Renal pelvis (tissue), 4 donors: ENCODE data around the gene OPN4. TPM values are rescaled to one million over a fixed set of nuclear protein-coding genes. Genes with fewer than 3 reads are reported as not detected.

ENCODE experiments used
- DNase-seq: peaks from one replicate; pipeline ENCODE4 v3.0.0-alpha.2; 2013
- polyA plus RNA-seq, 3 donors: library from polyadenylated mRNA; unstranded; fragments of 120-200 nt; gene quantifications; one replicate each; pipeline ENCODE4 v1.2.1, GENCODE V29; 2013; ENCODE audit not compliant: insufficient read length in 3 of 3

OPN4 gene
- polyA plus RNA-seq, 3 donors = not detected

- no peak for DNase-seq
Measured at GRCh38 chr10:86661161-86662025, 7.0 kb downstream of the OPN4 start.

- no peak for DNase-seq
Measured at GRCh38 chr10:86662186-86663045, 8.1 kb downstream of the OPN4 start.

- no peak for DNase-seq
Measured at GRCh38 chr10:86663046-86663345, 8.6 kb downstream of the OPN4 start.

GRCh38 chr10:86663576-86664339, 9.4 kb downstream of the OPN4 start:
- DNase-seq = no peak

GRCh38 chr10:86664341-86665217, 10.2 kb downstream of the OPN4 start:
- DNase-seq = no peak

GRCh38 chr10:86665218-86665607, 10.9 kb downstream of the OPN4 start:
- no peak for DNase-seq

- DNase-seq = no peak
Measured at GRCh38 chr10:86665868-86666267, 11.5 kb downstream of the OPN4 start.

GRCh38 chr10:86666538-86666937, 12.2 kb downstream of the OPN4 start:
- DNase-seq = no peak

GRCh38 chr10:86667421-86668181, 13.3 kb downstream of the OPN4 start:
- DNase-seq = no peak

- peak; percentile 57 for DNase-seq
Measured at GRCh38 chr10:86668297-86669165, 14.2 kb downstream of the OPN4 start, which contains the start of gene LDB3. TSS of gene LDB3 (plus strand) at chr10:86668511. CDS start at chr10:86668692, 181 bp downstream.

- DNase-seq = no peak
Measured at GRCh38 chr10:86670290-86670811, 16.0 kb downstream of the OPN4 start.

- DNase-seq = no peak
Measured at GRCh38 chr10:86670876-86671275, 16.5 kb downstream of the OPN4 start.

GRCh38 chr10:86671419-86671818, 17.1 kb downstream of the OPN4 start:
- no peak for DNase-seq

GRCh38 chr10:86671985-86672710, 17.8 kb downstream of the OPN4 start:
- DNase-seq = peak; percentile 68

- DNase-seq = no peak
Measured at GRCh38 chr10:86673216-86673826, 19.0 kb downstream of the OPN4 start.

GRCh38 chr10:86673827-86674581, 19.7 kb downstream of the OPN4 start:
- no peak for DNase-seq

- DNase-seq = no peak
Measured at GRCh38 chr10:86674912-86675311, 20.6 kb downstream of the OPN4 start.
